ENCODE measurements around the gene ECM1. TPM values are rescaled to one million over a fixed set of nuclear protein-coding genes. Genes with fewer than 3 reads are reported as not detected.
A peak's percentile ranks its signal among the peaks of the same experiment; 100 is the strongest.

Gene ECM1
- total RNA-seq, 1 donor from 2014 or later, result 9.1 TPM

- TF ChIP-seq CTCF (IDR thresholded peaks at IDR 0.05), result no peak
- H3K4me3 Mint-ChIP-seq (ENCODE audit: unreplicated experiment), result no peak overlapping the region
Observed at GRCh38 chr1:150543500-150544143, 35.7 kb downstream of the ECM1 start.

GRCh38 chr1:150544204-150544603 lies 36.3 kb downstream of the ECM1 start:
- H3K9me3 Mint-ChIP-seq (ENCODE audit: low read depth), result no peaks in the 10 kb centered on the region
- H3K4me1 Mint-ChIP-seq (ENCODE audit: low read depth), result peaks cover 4% of the 10 kb centered on the region
- no peaks in the 10 kb centered on the region for H3K27me3 Mint-ChIP-seq (ENCODE audit: low read depth)
- H3K4me3 Mint-ChIP-seq (ENCODE audit: unreplicated experiment), result no peak overlapping the region
- no peak for TF ChIP-seq CTCF (IDR thresholded peaks at IDR 0.05)
- DNase-seq (ENCODE audit: low spot score), result no peak
- H3K36me3 Mint-ChIP-seq (ENCODE audit: low read depth), result no peaks in the 10 kb centered on the region
- no peak overlapping the region for H3K27ac Mint-ChIP-seq (ENCODE audit: unreplicated experiment)

More at GRCh38 chr1:150543500-150544143, 35.7 kb downstream of the ECM1 start:
- peaks cover 7% of the 10 kb centered on the region for H3K4me1 Mint-ChIP-seq (ENCODE audit: low read depth)
- no peaks in the 10 kb centered on the region for H3K9me3 Mint-ChIP-seq (ENCODE audit: low read depth)
- H3K36me3 Mint-ChIP-seq (ENCODE audit: low read depth), result no peaks in the 10 kb centered on the region
- no peak for DNase-seq (ENCODE audit: low spot score)
- H3K27me3 Mint-ChIP-seq (ENCODE audit: low read depth), result no peaks in the 10 kb centered on the region
- H3K27ac Mint-ChIP-seq (ENCODE audit: unreplicated experiment), result no peak overlapping the region

GRCh38 chr1:150545486-150546032 lies 37.6 kb downstream of the ECM1 start:
- H3K36me3 Mint-ChIP-seq (ENCODE audit: low read depth), result no peaks in the 10 kb centered on the region
- H3K4me3 Mint-ChIP-seq (ENCODE audit: unreplicated experiment), result no peak overlapping the region
- H3K9me3 Mint-ChIP-seq (ENCODE audit: low read depth), result no peaks in the 10 kb centered on the region
- no peak overlapping the region for H3K27ac Mint-ChIP-seq (ENCODE audit: unreplicated experiment)
- DNase-seq (ENCODE audit: low spot score), result no peak
- TF ChIP-seq CTCF (IDR thresholded peaks at IDR 0.05), result no peak
- no peaks in the 10 kb centered on the region for H3K27me3 Mint-ChIP-seq (ENCODE audit: low read depth)
- peaks cover 15% of the 10 kb centered on the region for H3K4me1 Mint-ChIP-seq (ENCODE audit: low read depth)

GRCh38 chr1:150546294-150546937 lies 38.5 kb downstream of the ECM1 start:
- Mint-ChIP-seq H3K27me3 (ENCODE audit: low read depth) (no peaks in the 10 kb centered on the region), H3K36me3 (ENCODE audit: low read depth) (no peaks in the 10 kb centered on the region), H3K9me3 (ENCODE audit: low read depth) (no peaks in the 10 kb centered on the region), H3K4me3 (ENCODE audit: unreplicated experiment) (no peak overlapping the region), H3K4me1 (ENCODE audit: low read depth) (peaks cover 23% of the 10 kb centered on the region), H3K27ac (ENCODE audit: unreplicated experiment) (no peak overlapping the region)
- DNase-seq (ENCODE audit: low spot score), result no peak
- TF ChIP-seq CTCF (IDR thresholded peaks at IDR 0.05), result no peak

- Mint-ChIP-seq H3K9me3 (ENCODE audit: low read depth) (no peaks in the 10 kb centered on the region), H3K27ac (ENCODE audit: unreplicated experiment) (peak overlapping the region; percentile 57), H3K4me3 (ENCODE audit: unreplicated experiment) (peak overlapping the region; percentile 67), H3K36me3 (ENCODE audit: low read depth) (no peaks in the 10 kb centered on the region), H3K4me1 (ENCODE audit: low read depth) (peaks cover 34% of the 10 kb centered on the region), H3K27me3 (ENCODE audit: low read depth) (no peaks in the 10 kb centered on the region)
- DNase-seq (ENCODE audit: low spot score), result no peak
- no peak for TF ChIP-seq CTCF (IDR thresholded peaks at IDR 0.05)
Observed at GRCh38 chr1:150548324-150548631, 40.4 kb downstream of the ECM1 start.
